Temporal lobe (tissue), 1 donor: ENCODE results near the gene IFNA16. TPM values are rescaled to one million over a fixed set of nuclear protein-coding genes. Genes with fewer than 3 reads are reported as not detected.

Source experiments
- total RNA-seq: library from RNA; depleted of rRNA; stranded (reverse); fragments of >200 nt; gene quantifications from one replicate; pipeline ENCODE4 v1.2.3, GENCODE V29; 2014

Gene IFNA16
- total RNA-seq, 1 donor from 2014 or later = not detected

Other genes with a start within 250 kb of the IFNA16 start
- 0.49 TPM for gene HACD4, start 185.7 kb downstream of the IFNA16 start, total RNA-seq
- gene IFNB1, start 139.4 kb downstream of the IFNA16 start, total RNA-seq = not detected
- not detected for gene IFNW1, start 75.5 kb downstream of the IFNA16 start, total RNA-seq
- not detected for gene IFNA21, start 50.7 kb downstream of the IFNA16 start, total RNA-seq
- not detected for gene IFNA4, start 29.7 kb downstream of the IFNA16 start, total RNA-seq
- not detected for gene IFNA7, start 15.1 kb downstream of the IFNA16 start, total RNA-seq
- not detected for gene IFNA10, start 10.2 kb downstream of the IFNA16 start, total RNA-seq
- not detected for gene IFNA17, start 10.9 kb upstream of the IFNA16 start, total RNA-seq
- not detected for gene IFNA14, start 22.7 kb upstream of the IFNA16 start, total RNA-seq
- not detected for gene IFNA5, start 88.0 kb upstream of the IFNA16 start, total RNA-seq
- 63.7 TPM for gene KLHL9, start 118.1 kb upstream of the IFNA16 start, total RNA-seq
- not detected for gene IFNA6, start 133.6 kb upstream of the IFNA16 start, total RNA-seq
- gene IFNA13, start 150.7 kb upstream of the IFNA16 start, total RNA-seq = not detected
- gene IFNA2, start 168.1 kb upstream of the IFNA16 start, total RNA-seq = not detected
- gene IFNA8, start 191.8 kb upstream of the IFNA16 start, total RNA-seq = not detected
- not detected for gene IFNA1, start 223.1 kb upstream of the IFNA16 start, total RNA-seq